ENCODE results near the gene APLNR. TPM values are rescaled to one million over a fixed set of nuclear protein-coding genes. Genes with fewer than 3 reads are reported as not detected.
"Not testable (repeated sequence)": the region's sequence is repeated elsewhere in the genome, so short reads cannot be mapped to it uniquely, and the experiment has no call there.

The APLNR gene
- total RNA-seq, 1 experiment from 2014 or later, result 0.39 TPM

DNA sequence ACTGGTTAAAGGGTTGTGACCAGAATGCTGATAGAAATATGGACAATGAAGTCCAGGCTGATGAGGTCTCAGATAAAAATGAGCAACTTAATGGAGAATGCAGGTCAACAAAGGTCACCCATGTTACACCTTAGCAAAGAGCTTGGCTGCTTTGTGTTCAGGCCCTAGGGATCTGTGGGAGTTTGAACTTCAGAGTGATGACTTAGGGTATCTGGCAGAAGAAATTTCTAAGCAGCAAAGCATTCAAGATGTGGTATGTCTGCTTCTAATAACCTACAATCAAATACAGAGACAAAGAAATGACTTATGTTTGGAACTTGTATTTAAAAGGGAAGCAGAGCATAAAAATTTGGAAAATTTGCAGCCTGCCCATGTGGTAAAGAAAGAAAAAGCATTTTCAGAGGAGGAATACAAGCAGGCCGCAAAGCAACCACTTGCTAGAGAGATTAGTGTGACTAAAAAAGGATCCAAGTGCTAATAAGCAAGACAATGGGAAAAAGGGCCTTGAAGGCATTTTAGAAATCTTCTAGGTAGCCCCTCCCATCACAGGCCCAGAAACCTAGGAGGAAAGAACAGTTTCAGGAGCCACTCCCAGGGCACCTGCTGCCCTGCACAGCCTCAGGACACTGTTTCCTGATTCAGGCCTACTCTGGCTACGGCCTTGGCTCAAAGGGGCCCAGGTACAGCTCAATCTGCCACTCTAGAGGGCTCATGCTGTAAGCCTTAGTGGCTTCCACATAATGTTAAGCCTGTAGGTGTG, 46.4 kb upstream of the APLNR start:
- WGBS (ENCODE audit: extremely low coverage, insufficient read length, low lambda C conversion rate), result no CpG with 5 or more reads among the region's 2 CpGs

GRCh38 chr11:57281546-57281945, 44.5 kb upstream of the APLNR start:
- H2BK120ac ChIP-seq (ENCODE audit: low read depth, low read length, poor library complexity, severe bottlenecking); H3K4ac ChIP-seq (ENCODE audit: low read depth, low read length); H3K79me1 ChIP-seq (ENCODE audit: insufficient read depth, low read depth, low read length, poor library complexity, severe bottlenecking); H3K18ac ChIP-seq (ENCODE audit: insufficient read length, low read depth, low read length); H3K27ac ChIP-seq (ENCODE audit: insufficient read length, low read depth, low read length); H3K23me2 ChIP-seq (ENCODE audit: insufficient read length, low read depth, low read length, poor library complexity, severe bottlenecking); H3K4me3 Mint-ChIP-seq; H3K79me2 ChIP-seq (ENCODE audit: insufficient read depth, low read length); H3K27me3 ChIP-seq (ENCODE audit: insufficient read depth, low read length); H3K14ac ChIP-seq (ENCODE audit: insufficient read depth, low read length); H4K91ac ChIP-seq (ENCODE audit: insufficient read length, low read depth, low read length); H3K4me1 ChIP-seq (ENCODE audit: insufficient read depth, low read length); H3K36me3 Mint-ChIP-seq (ENCODE audit: insufficient read depth in 1 of 3, low read depth in 3 of 3); H3K27ac Mint-ChIP-seq; H3K23ac ChIP-seq (ENCODE audit: insufficient read length, low read depth, low read length); H2AK5ac ChIP-seq (ENCODE audit: insufficient read length, low read length); DNase-seq; H3K9me3 ChIP-seq (ENCODE audit: control insufficient read depth, low read depth, low read length); H4K5ac ChIP-seq (ENCODE audit: insufficient read length, low read depth, low read length); H2AFZ ChIP-seq (ENCODE audit: low read length); H2BK20ac ChIP-seq (ENCODE audit: low read depth, low read length, poor library complexity, severe bottlenecking); H4K8ac ChIP-seq (replicated peaks; ENCODE audit: insufficient read length, low read depth, low read length); H2BK12ac ChIP-seq (ENCODE audit: insufficient read length, low read depth, low read length); H2BK15ac ChIP-seq (ENCODE audit: low read depth, low read length); H2BK5ac ChIP-seq (ENCODE audit: insufficient read length, low read length); H3K9ac ChIP-seq (ENCODE audit: extremely low read depth, insufficient read length, low read length); H3K56ac ChIP-seq (ENCODE audit: insufficient read length, low read depth, low read length); H3T11ph ChIP-seq (ENCODE audit: low read length); H3K9me3 Mint-ChIP-seq; H4K20me1 ChIP-seq (ENCODE audit: control insufficient read depth, insufficient read depth, insufficient read length); H3K4me2 ChIP-seq (ENCODE audit: insufficient read depth, insufficient read length, low read length): not testable (repeated sequence)
- Mint-ChIP-seq H3K27me3 (ENCODE audit: low read depth) (peaks cover 10% of the 10 kb centered on the region), H3K4me1 (peaks cover 66 to 67% of the 10 kb centered on the region in 2 experiments)
- no CpG with 5 or more reads among the region's 6 CpGs for WGBS (ENCODE audit: extremely low coverage, insufficient read length, low lambda C conversion rate)

More for the DNA sequence above, 46.4 kb upstream of the APLNR start:
- 0 out of 5 replicates have a peak, but pooled peaks cover 0 to 5% of the 10 kb centered on the region in 2 experiments for H3K9me3 Mint-ChIP-seq
- H3K9ac ChIP-seq (ENCODE audit: extremely low read depth, insufficient read length, low read length), result no peak overlapping the region
- H4K8ac ChIP-seq (replicated peaks; ENCODE audit: insufficient read length, low read depth, low read length), result no peak overlapping the region
- H3K9me3 ChIP-seq (ENCODE audit: control insufficient read depth, low read depth, low read length), result no peaks in the 10 kb centered on the region
- no peak overlapping the region for H3K4me2 ChIP-seq (ENCODE audit: insufficient read depth, insufficient read length, low read length)
- H3K56ac ChIP-seq (ENCODE audit: insufficient read length, low read depth, low read length), result no peak overlapping the region
- no peak overlapping the region for H3K23ac ChIP-seq (ENCODE audit: insufficient read length, low read depth, low read length)
- no peak overlapping the region for H4K91ac ChIP-seq (ENCODE audit: insufficient read length, low read depth, low read length)
- H3K27me3 Mint-ChIP-seq (ENCODE audit: low read depth), result peaks cover 3% of the 10 kb centered on the region
- H3K4me1 ChIP-seq (ENCODE audit: insufficient read depth, low read length), result peaks cover 5% of the 10 kb centered on the region; the same call in 1 of the 2 replicates
- no peak overlapping the region for H3T11ph ChIP-seq (ENCODE audit: low read length)
- H3K18ac ChIP-seq (ENCODE audit: insufficient read length, low read depth, low read length), result no peak overlapping the region
- H3K4me3 Mint-ChIP-seq, result peak overlapping the region in 1 of 2 experiments; percentile 33; a peak in 1 of 5 replicates
- peaks cover 0 to 4% (median 0%) of the 10 kb centered on the region in 3 experiments; a peak in 3 of 7 replicates for H3K36me3 Mint-ChIP-seq (ENCODE audit: insufficient read depth in 1 of 3, low read depth in 3 of 3)
- H3K4ac ChIP-seq (ENCODE audit: low read depth, low read length), result no peak overlapping the region
- H3K27ac ChIP-seq (ENCODE audit: insufficient read length, low read depth, low read length), result no peak overlapping the region
- H2BK5ac ChIP-seq (ENCODE audit: insufficient read length, low read length), result no peak overlapping the region
- peak; percentile 77 for DNase-seq
- no peak overlapping the region for H3K14ac ChIP-seq (ENCODE audit: insufficient read depth, low read length)
- H3K79me1 ChIP-seq (ENCODE audit: insufficient read depth, low read depth, low read length, poor library complexity, severe bottlenecking), result no peaks in the 10 kb centered on the region
- H3K27me3 ChIP-seq (ENCODE audit: insufficient read depth, low read length), result no peaks in the 10 kb centered on the region; the same call in 1 of the 2 replicates
- no peaks in the 10 kb centered on the region for H3K23me2 ChIP-seq (ENCODE audit: insufficient read length, low read depth, low read length, poor library complexity, severe bottlenecking)
- H2BK15ac ChIP-seq (ENCODE audit: low read depth, low read length), result no peak overlapping the region
- no peak for TF ChIP-seq CTCF (conservative IDR thresholded peaks at IDR 0.05)
- peak overlapping the region in 2 of 3 experiments; percentile 54 to 74; a peak in 4 of 7 replicates for H3K27ac Mint-ChIP-seq
- no peak overlapping the region for H2AFZ ChIP-seq (ENCODE audit: low read length)
- H2BK12ac ChIP-seq (ENCODE audit: insufficient read length, low read depth, low read length), result no peak overlapping the region
- no peak overlapping the region for H2AK5ac ChIP-seq (ENCODE audit: insufficient read length, low read length)
- H3K4me1 Mint-ChIP-seq, result peaks cover 54% of the 10 kb centered on the region in 2 experiments
- H3K79me2 ChIP-seq (ENCODE audit: insufficient read depth, low read length), result no peaks in the 10 kb centered on the region
- H4K5ac ChIP-seq (ENCODE audit: insufficient read length, low read depth, low read length), result no peak overlapping the region
- H4K20me1 ChIP-seq (ENCODE audit: control insufficient read depth, insufficient read depth, insufficient read length), result no peaks in the 10 kb centered on the region
- H2BK20ac ChIP-seq (ENCODE audit: low read depth, low read length, poor library complexity, severe bottlenecking), result no peak overlapping the region
- no peak overlapping the region for H2BK120ac ChIP-seq (ENCODE audit: low read depth, low read length, poor library complexity, severe bottlenecking)
